Subcutaneous abdominal adipose tissue (tissue), 5 donors: ENCODE data around the gene HMHB1.
A peak's percentile ranks its signal among the peaks of the same experiment; 100 is the strongest.

Experiments used
- H3K27ac ChIP-seq: one replicate; pipeline ENCODE4 v1.7.0; 2013; ENCODE audit warnings: low read depth, mild to moderate bottlenecking, inconsistent platforms, low read length, moderate library complexity
- H3K27me3 ChIP-seq, 5 donors: one replicate each; pipeline ENCODE4 v1.7.0; 2013; ENCODE audit warnings: low read length in 5 of 5, inconsistent platforms in 1 of 5; ENCODE audit not compliant: control insufficient read depth in 5 of 5, insufficient read depth in 4 of 5
- H3K36me3 ChIP-seq, 5 donors: one replicate each; pipeline ENCODE4 v1.7.0; 2013; ENCODE audit warnings: low read length in 5 of 5; ENCODE audit not compliant: control insufficient read depth in 5 of 5, insufficient read depth in 5 of 5
- H3K4me1 ChIP-seq, 5 donors: one replicate each; pipeline ENCODE4 v1.7.0; 2013; ENCODE audit warnings: low read length in 5 of 5, mild to moderate bottlenecking in 3 of 5, moderate library complexity in 1 of 5; ENCODE audit not compliant: control insufficient read depth in 5 of 5, insufficient read depth in 5 of 5
- H3K4me3 ChIP-seq, 5 donors: one replicate each; pipeline ENCODE4 v1.7.0; 2013; ENCODE audit warnings: low read length in 5 of 5, low read depth in 1 of 5
- H3K9ac ChIP-seq, 5 donors: one replicate each; pipeline ENCODE4 v1.7.0; 2013; ENCODE audit warnings: low read length in 5 of 5, mild to moderate bottlenecking in 4 of 5, moderate library complexity in 3 of 5
- H3K9me3 ChIP-seq, 5 donors: one replicate each; pipeline ENCODE4 v1.7.0; 2013; ENCODE audit warnings: low read length in 5 of 5; ENCODE audit not compliant: control insufficient read depth in 5 of 5
- donor health status: healthy.
- donor health status: healthy.
- donor health status: healthy.
- donor health status: healthy.
- donor health status: healthy.

Gene HMHB1

GRCh38 chr5:143779506-143779905, 32.5 kb upstream of the HMHB1 start:
- Histone ChIP-seq H3K27me3 (no peaks in the 10 kb centered on the region), H3K4me1 (no peaks in the 10 kb centered on the region), H3K36me3 (no peaks in the 10 kb centered on the region), H3K27ac (no peak overlapping the region), H3K9me3 (peaks cover 0 to 3% (median 0%) of the 10 kb centered on the region in 5 donors), H3K9ac (no peak overlapping the region), H3K4me3 (no peak overlapping the region)

- Histone ChIP-seq H3K27ac (no peak overlapping the region), H3K36me3 (no peaks in the 10 kb centered on the region), H3K4me3 (no peak overlapping the region), H3K9me3 (peaks cover 0 to 5% (median 0%) of the 10 kb centered on the region in 5 donors), H3K9ac (no peak overlapping the region), H3K27me3 (no peaks in the 10 kb centered on the region), H3K4me1 (no peaks in the 10 kb centered on the region)
Measured at GRCh38 chr5:143781993-143782520, 29.9 kb upstream of the HMHB1 start.

GRCh38 chr5:143782588-143783386, 29.2 kb upstream of the HMHB1 start:
- no peaks in the 10 kb centered on the region for H3K36me3 ChIP-seq
- no peak overlapping the region for H3K9ac ChIP-seq
- H3K4me1 ChIP-seq, result no peaks in the 10 kb centered on the region
- H3K27me3 ChIP-seq, result no peaks in the 10 kb centered on the region
- H3K9me3 ChIP-seq, result peaks cover 0 to 5% (median 0%) of the 10 kb centered on the region in 5 donors
- no peak overlapping the region for H3K27ac ChIP-seq
- H3K4me3 ChIP-seq, result no peak overlapping the region

GRCh38 chr5:143788401-143788800, 23.6 kb upstream of the HMHB1 start:
- H3K9ac ChIP-seq, result no peak overlapping the region
- no peaks in the 10 kb centered on the region for H3K36me3 ChIP-seq
- no peak overlapping the region for H3K27ac ChIP-seq
- peaks cover 0 to 9% (median 0%) of the 10 kb centered on the region in 5 donors for H3K4me1 ChIP-seq
- no peak overlapping the region for H3K4me3 ChIP-seq
- peaks cover 0 to 5% (median 0%) of the 10 kb centered on the region in 5 donors for H3K9me3 ChIP-seq
- no peaks in the 10 kb centered on the region for H3K27me3 ChIP-seq

DNA sequence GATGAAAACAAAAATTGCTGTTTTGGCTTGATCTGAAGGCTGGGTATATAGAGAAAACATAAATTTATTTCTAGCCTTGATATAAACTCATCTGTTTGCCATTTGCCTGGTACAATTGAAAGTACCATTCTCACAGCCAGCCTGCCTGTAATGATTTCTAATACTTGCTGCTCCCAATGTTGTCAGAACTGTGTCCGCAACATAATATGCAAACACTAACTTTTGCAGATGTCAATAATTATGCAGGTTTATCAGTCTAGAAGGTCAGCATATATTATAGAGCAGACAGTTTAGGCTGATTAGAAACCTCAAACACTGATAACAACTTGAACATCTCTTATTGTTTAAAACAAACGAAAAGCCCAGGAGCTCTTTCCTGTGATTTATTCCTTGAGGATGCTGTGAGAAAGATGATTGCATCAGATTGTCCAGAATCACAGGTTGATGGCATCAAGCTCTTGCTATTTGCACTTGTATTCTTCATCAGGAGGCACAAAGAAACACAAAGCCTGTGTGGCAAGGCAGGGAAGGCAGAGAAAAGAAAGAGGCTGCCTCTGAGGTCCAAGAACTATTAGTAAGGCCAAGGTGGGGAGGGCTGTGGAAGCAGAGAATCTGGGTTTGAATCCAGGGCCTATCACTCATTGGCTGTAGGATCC, 21.4 kb upstream of the HMHB1 start:
- Histone ChIP-seq H3K9ac (no peak overlapping the region), H3K27me3 (no peaks in the 10 kb centered on the region), H3K36me3 (no peaks in the 10 kb centered on the region), H3K4me3 (no peak overlapping the region), H3K9me3 (no peaks in the 10 kb centered on the region), H3K4me1 (peaks cover 0 to 9% (median 0%) of the 10 kb centered on the region in 5 donors), H3K27ac (no peak overlapping the region)

- Histone ChIP-seq H3K4me1 (peaks cover 0 to 9% (median 2%) of the 10 kb centered on the region in 5 donors), H3K9me3 (no peaks in the 10 kb centered on the region), H3K27me3 (no peaks in the 10 kb centered on the region), H3K27ac (no peak overlapping the region), H3K4me3 (peak overlapping the region in 4 of 5 donors; percentile 3 to 43 (median 24)), H3K36me3 (no peaks in the 10 kb centered on the region), H3K9ac (no peak overlapping the region)
Measured at GRCh38 chr5:143791848-143792731, 19.9 kb upstream of the HMHB1 start.

- Histone ChIP-seq H3K4me1 (peaks cover 0 to 9% (median 2%) of the 10 kb centered on the region in 5 donors), H3K36me3 (no peaks in the 10 kb centered on the region), H3K9me3 (no peaks in the 10 kb centered on the region), H3K27me3 (no peaks in the 10 kb centered on the region), H3K9ac (no peak overlapping the region), H3K27ac (no peak overlapping the region), H3K4me3 (no peak overlapping the region)
Measured at GRCh38 chr5:143793249-143793648, 18.7 kb upstream of the HMHB1 start.

DNA sequence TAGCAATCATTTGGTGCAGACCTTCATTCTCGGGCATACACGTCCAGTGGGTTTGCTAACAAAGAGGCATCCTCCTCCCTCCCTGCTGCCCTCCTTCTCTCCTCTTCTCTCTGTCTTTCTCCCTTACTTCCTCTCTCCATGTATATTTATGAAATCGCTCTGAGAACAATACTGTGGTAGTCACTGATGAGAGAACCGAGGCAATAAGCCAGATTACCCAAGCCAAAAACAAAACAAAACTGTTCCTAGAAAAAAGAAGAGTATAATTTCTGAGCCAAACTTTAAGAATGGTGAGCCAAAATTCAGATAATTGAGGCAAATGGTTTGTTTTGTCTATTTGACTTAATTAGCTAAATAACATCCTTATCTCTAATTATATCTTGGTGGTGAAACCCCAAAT, 15.8 kb upstream of the HMHB1 start:
- no peak overlapping the region for H3K4me3 ChIP-seq
- H3K4me1 ChIP-seq, result peaks cover 0 to 12% (median 8%) of the 10 kb centered on the region in 5 donors
- H3K27ac ChIP-seq, result no peak overlapping the region
- no peak overlapping the region for H3K9ac ChIP-seq
- no peaks in the 10 kb centered on the region for H3K36me3 ChIP-seq
- H3K27me3 ChIP-seq, result no peaks in the 10 kb centered on the region
- no peaks in the 10 kb centered on the region for H3K9me3 ChIP-seq

GRCh38 chr5:143796753-143797152, 15.2 kb upstream of the HMHB1 start:
- no peak overlapping the region for H3K27ac ChIP-seq
- H3K4me3 ChIP-seq, result no peak overlapping the region
- no peak overlapping the region for H3K9ac ChIP-seq
- no peaks in the 10 kb centered on the region for H3K36me3 ChIP-seq
- H3K27me3 ChIP-seq, result no peaks in the 10 kb centered on the region
- H3K9me3 ChIP-seq, result no peaks in the 10 kb centered on the region
- H3K4me1 ChIP-seq, result peaks cover 0 to 16% (median 12%) of the 10 kb centered on the region in 5 donors
